HCT116 (cell line): Measurements from ENCODE around the gene OR5A1. TPM values are rescaled to one million over a fixed set of nuclear protein-coding genes. Genes with fewer than 3 reads are reported as not detected.

Source experiments
- ATAC-seq: fragments of 200-7000 bp; cut with Tn5 transposase; 2 replicates; pipeline ENCODE4 v1.9.1; 2020; ENCODE audit warnings: mild to moderate bottlenecking, moderate library complexity
- BruUV-seq: library from RNA; stranded (reverse); fragments of 400-500 nt; replicated peaks from 2 replicates; lab custom pipeline; 2021; lab: Mats Ljungman, UMichigan
- CTCF ChIA-PET: fragments of 300-600 bp; sonication (Branson Sonifier 250); formaldehyde crosslinking; loops from one replicate; lab custom pipeline; 2021; ENCODE audit warnings: antibody characterized with exemption; lab: Charles Lee
- POLR2A ChIA-PET: fragments of 300-600, 350-600 bp; sonication (Branson Sonifier 250); formaldehyde crosslinking; loops from one replicate; lab custom pipeline; 2021; ENCODE audit warnings: antibody characterized with exemption; lab: Charles Lee
- RAD21 ChIA-PET, 2 experiments: fragments of 300-600 bp; sonication (Branson Sonifier 250); formaldehyde crosslinking; loops; one replicate each; lab custom pipeline; 2023; ENCODE audit warnings: low total read pairs in 2 of 2; ENCODE audit not compliant: uncharacterized antibody in 2 of 2, unreplicated experiment in 2 of 2, low non-redundant PET in 1 of 2; lab: Charles Lee
- DNase-seq: peaks from one replicate; pipeline ENCODE4 v3.0.0-alpha.2; 2010; ENCODE audit warnings: low read depth, low spot score
- H2AFZ ChIP-seq: fragments of 200-600 bp; shearing (Covaris generic), sonication (generic); 2 replicates; pipeline ENCODE4 v1.6.1; 2017; ENCODE audit warnings: low read depth, mixed run types, mixed read lengths, antibody characterized with exemption, low read length; ENCODE audit not compliant: poor library complexity, severe bottlenecking
- H3K27ac ChIP-seq: 2 replicates; pipeline ENCODE4 v1.5.1; 2012; ENCODE audit warnings: low read depth, low read length
- H3K27me3 ChIP-seq: fragments of 200-600 bp; sonication (generic); 2 replicates; pipeline ENCODE4 v1.6.1; 2016; ENCODE audit warnings: mixed run types, low read length, mixed read lengths; ENCODE audit not compliant: insufficient read depth
- H3K36me3 ChIP-seq, 2 experiments: fragments of 200-500 bp in 1 of 2; fragments of 200-600 bp in 1 of 2; sonication (Bioruptor generic) in 1 of 2; sonication (generic) in 1 of 2; 2 replicates each; pipeline versions ENCODE4 v1.5.1 to v1.6.1; 2014 to 2016; ENCODE audit warnings: low read length in 2 of 2, inconsistent platforms in 1 of 2, mixed read lengths in 1 of 2, mixed run types in 1 of 2; ENCODE audit not compliant: insufficient read depth in 2 of 2, control insufficient read depth in 1 of 2
- H3K4me1 ChIP-seq, 2 experiments: fragments of 200-600 bp in 1 of 2; sonication (generic) in 1 of 2; 2 replicates each; pipeline versions ENCODE4 v1.5.1 to v1.6.1; 2012 to 2017; ENCODE audit warnings: low read length in 2 of 2, inconsistent platforms in 1 of 2, mild to moderate bottlenecking in 1 of 2, mixed read lengths in 1 of 2, mixed run types in 1 of 2, moderate library complexity in 1 of 2; ENCODE audit not compliant: insufficient read depth in 2 of 2, control insufficient read depth in 1 of 2
- H3K4me2 ChIP-seq: fragments of 200-600 bp; sonication (generic); 2 replicates; pipeline ENCODE4 v1.6.1; 2017; ENCODE audit warnings: mixed run types, low read length, mixed read lengths
- H3K4me3 ChIP-seq, 2 experiments: fragments of 200-600 bp in 1 of 2; sonication (generic) in 1 of 2; replicated peaks in 1 of 2; 2 replicates each; pipeline ENCODE4 v1.5.1; 2011 to 2016; ENCODE audit warnings: low read length in 2 of 2, control low read depth in 1 of 2, low read depth in 1 of 2, mild to moderate bottlenecking in 1 of 2, mixed read lengths in 1 of 2, mixed run types in 1 of 2
- H3K79me2 ChIP-seq: fragments of 200-600 bp; sonication (generic); 2 replicates; pipeline ENCODE4 v1.6.1; 2017; ENCODE audit warnings: mild to moderate bottlenecking, mixed run types, low read length, moderate library complexity, mixed read lengths; ENCODE audit not compliant: insufficient read depth
- H3K9ac ChIP-seq: fragments of 200-600 bp; sonication (generic); 2 replicates; pipeline ENCODE4 v1.6.1; 2016; ENCODE audit warnings: low read length, mixed read lengths
- H3K9me2 ChIP-seq: fragments of 200-600 bp; sonication (generic), shearing (Covaris generic); 2 replicates; pipeline ENCODE4 v1.6.1; 2017; ENCODE audit warnings: mixed run types, mild to moderate bottlenecking, moderate library complexity; ENCODE audit not compliant: insufficient read depth
- H3K9me3 ChIP-seq, 2 experiments: fragments of 200-500 bp in 1 of 2; fragments of 200-600 bp in 1 of 2; sonication (Bioruptor generic) in 1 of 2; sonication (generic) in 1 of 2; 2 replicates each; pipeline ENCODE4 v1.6.1; 2014 to 2017; ENCODE audit warnings: low read length in 2 of 2, mixed read lengths in 2 of 2, inconsistent platforms in 1 of 2, low read depth in 1 of 2, mild to moderate bottlenecking in 1 of 2, mixed run types in 1 of 2, moderate library complexity in 1 of 2; ENCODE audit not compliant: control insufficient read depth in 1 of 2, insufficient read depth in 1 of 2
- H4K20me1 ChIP-seq: fragments of 200-600 bp; sonication (generic), shearing (Covaris generic); 2 replicates; pipeline ENCODE4 v1.6.1; 2017; ENCODE audit warnings: mixed run types, mild to moderate bottlenecking, moderate library complexity; ENCODE audit not compliant: insufficient read depth
- EGR1 ChIP-seq: IDR thresholded peaks from 2 replicates; pipeline ENCODE4 v1.6.1; 2012; ENCODE audit warnings: low read depth
- ELF1 ChIP-seq: IDR thresholded peaks from 2 replicates; pipeline ENCODE4 v1.6.1; 2012; ENCODE audit warnings: low read depth, borderline replicate concordance
- EZH2 ChIP-seq: fragments of 200-600 bp; sonication (generic); IDR thresholded peaks from 2 replicates; pipeline ENCODE4 v1.6.1; 2017; ENCODE audit warnings: antibody characterized with exemption, mixed run types
- EZH2phosphoT487 ChIP-seq: fragments of 200-600 bp; IDR thresholded peaks from 2 replicates; pipeline ENCODE4 v1.6.1; 2018; ENCODE audit warnings: antibody characterized with exemption, borderline replicate concordance
- POLR2AphosphoS5 ChIP-seq: IDR thresholded peaks from 2 replicates; pipeline ENCODE4 v1.6.1; 2011; ENCODE audit warnings: mild to moderate bottlenecking, low read depth, low read length, moderate library complexity
- SRF ChIP-seq: IDR thresholded peaks from 2 replicates; pipeline ENCODE4 v1.6.1; 2012; ENCODE audit warnings: low read depth
- YY1 ChIP-seq: IDR thresholded peaks from 2 replicates; pipeline ENCODE4 v1.6.1; 2011; ENCODE audit warnings: low read length, low read depth, moderate library complexity, mild to moderate bottlenecking; ENCODE audit not compliant: insufficient replicate concordance; ENCODE audit errors: extremely low read depth
- ZFX ChIP-seq: fragments of 450-650 bp; IDR thresholded peaks from 2 replicates; pipeline ENCODE4 v1.6.1; 2017
- ZNF274 ChIP-seq: fragments of 200-500 bp; sonication (Bioruptor generic); IDR thresholded peaks from 2 replicates; pipeline ENCODE4 v1.6.1; 2014; ENCODE audit warnings: mild to moderate bottlenecking, low read depth, low read length, inconsistent platforms
- intact Hi-C: fragments of 100-400 bp; cut with micrococcal nuclease; formaldehyde crosslinking; loops from 2 replicates; pipeline ENCODE4 v1.10.0; 2022
- total RNA-seq: library from RNA; stranded (reverse); gene quantifications from one replicate; pipeline ENCODE4 v1.2.1, GENCODE V29; 2021; ENCODE audit not compliant: unreplicated experiment
- TF ChIP-seq, protein P1 (sequence below): IDR thresholded peaks from 2 replicates; pipeline ENCODE4 v1.6.1; 2012

Gene OR5A1
- total RNA-seq, 1 experiment from 2014 or later, result not detected

DNA sequence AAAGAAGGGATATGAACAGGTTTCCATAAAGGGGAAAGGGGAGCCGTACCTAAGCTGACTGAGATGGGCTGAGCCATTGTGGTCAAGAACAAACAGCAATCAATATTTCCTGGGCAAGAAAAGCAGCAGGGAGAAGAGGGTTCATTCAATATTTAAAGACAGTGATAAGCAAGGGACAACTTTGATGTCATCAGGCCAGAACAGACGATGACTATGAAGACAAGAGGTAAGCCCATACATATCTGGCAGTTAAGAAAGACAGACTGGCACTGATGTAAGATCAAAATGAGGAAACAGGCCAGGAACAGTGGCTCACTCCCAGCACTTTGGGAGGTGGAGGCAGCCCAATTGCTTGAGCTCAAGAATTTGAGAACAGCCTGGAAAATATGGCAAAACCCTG lies 12.4 kb upstream of the OR5A1 start:
- TF ChIP-seq, protein P1, sequence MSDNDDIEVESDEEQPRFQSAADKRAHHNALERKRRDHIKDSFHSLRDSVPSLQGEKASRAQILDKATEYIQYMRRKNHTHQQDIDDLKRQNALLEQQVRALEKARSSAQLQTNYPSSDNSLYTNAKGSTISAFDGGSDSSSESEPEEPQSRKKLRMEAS, result no peak
- TF ChIP-seq, all 23 proteins: peak for 0
- POLR2A ChIA-PET, result no interaction called here
- RAD21 ChIA-PET, result no interaction called here
- BruUV-seq, result no TSS peak
- H3K4me1 ChIP-seq, result no peaks in the 10 kb centered on the region
- no peaks in the 10 kb centered on the region for H3K27me3 ChIP-seq
- H2AFZ ChIP-seq, result no peak overlapping the region
- H3K9me3 ChIP-seq, result no peaks in the 10 kb centered on the region
- no peak overlapping the region for H3K9ac ChIP-seq
- H3K4me3 ChIP-seq, result no peak overlapping the region
- ATAC-seq (no peak), DNase-seq (no peak)
- H3K36me3 ChIP-seq, result no peaks in the 10 kb centered on the region
- no peaks in the 10 kb centered on the region for H4K20me1 ChIP-seq
- no peaks in the 10 kb centered on the region for H3K79me2 ChIP-seq
- H3K9me2 ChIP-seq, result no peaks in the 10 kb centered on the region
- no peak overlapping the region for H3K27ac ChIP-seq
- CTCF ChIA-PET, result no interaction called here
- intact Hi-C loops, result no loop called here
- no peak overlapping the region for H3K4me2 ChIP-seq

DNA sequence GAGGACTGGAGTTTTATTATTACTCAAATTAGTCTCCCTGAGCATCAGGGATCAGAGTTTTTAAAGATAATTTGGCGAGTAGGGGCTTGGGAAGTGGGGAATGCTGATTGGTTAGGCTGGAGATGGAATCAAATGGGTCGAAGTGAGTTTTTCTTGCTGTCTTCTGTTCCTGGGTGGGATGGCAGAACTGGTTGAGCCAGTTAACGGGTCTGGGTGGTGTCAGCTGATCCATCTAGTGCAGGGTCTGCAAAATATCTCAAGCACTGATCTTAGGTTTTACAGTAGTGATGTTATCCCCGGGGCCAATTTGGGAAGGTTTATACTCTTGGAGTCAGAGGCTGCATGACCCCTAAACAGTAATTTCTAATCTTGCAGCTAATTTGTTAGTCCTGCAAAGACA lies 11.1 kb upstream of the OR5A1 start:
- Histone ChIP-seq H3K27ac (no peak overlapping the region), H2AFZ (no peak overlapping the region), H3K36me3 (no peaks in the 10 kb centered on the region), H3K4me1 (no peaks in the 10 kb centered on the region), H3K9me2 (no peaks in the 10 kb centered on the region), H4K20me1 (no peaks in the 10 kb centered on the region), H3K9ac (no peak overlapping the region), H3K79me2 (no peaks in the 10 kb centered on the region), H3K4me2 (no peak overlapping the region), H3K27me3 (no peaks in the 10 kb centered on the region)
- ChIA-PET POLR2A (no interaction called here), RAD21 (no interaction called here)
- intact Hi-C loops, result no loop called here
- no peak for ATAC-seq
- no peak for TF ChIP-seq ZNF274
- TF ChIP-seq ZFX, result no peak
- TF ChIP-seq EZH2phosphoT487, result no peak
- TF ChIP-seq EGR1, result no peak
- TF ChIP-seq EZH2, result no peak
- TF ChIP-seq YY1, result no peak
- no peak for TF ChIP-seq ELF1
- no peak for TF ChIP-seq SRF
- TF ChIP-seq POLR2AphosphoS5, result no peak
- TF ChIP-seq, all 23 proteins: peak for 0
- no TSS peak for BruUV-seq
- no peak for DNase-seq
- CTCF ChIA-PET, result interaction anchor here (1.3 kb wide), 1 partner anchor 254 kb away, joined by 3 read pairs; no protein-coding TSS in a partner anchor
- Histone ChIP-seq H3K9me3 (no peaks in the 10 kb centered on the region), H3K4me3 (no peak overlapping the region)
